GM19238 (cell line): ENCODE results near the gene CDK5R1.
"Not testable (repeated sequence)": the region's sequence is repeated elsewhere in the genome, so short reads cannot be mapped to it uniquely, and the experiment has no call there.

Experiments
- DNase-seq: peaks from one replicate; pipeline ENCODE4 v3.0.0; 2011; ENCODE audit warnings: low spot score; ENCODE audit not compliant: insufficient read length

Gene CDK5R1

GRCh38 chr17:32486701-32487472, at the start of gene CDK5R1:
TSS of gene CDK5R1 (plus strand) at chr17:32486993. CDS start at chr17:32487621, 628 bp downstream.
- DNase-seq = peak; percentile 78

DNA sequence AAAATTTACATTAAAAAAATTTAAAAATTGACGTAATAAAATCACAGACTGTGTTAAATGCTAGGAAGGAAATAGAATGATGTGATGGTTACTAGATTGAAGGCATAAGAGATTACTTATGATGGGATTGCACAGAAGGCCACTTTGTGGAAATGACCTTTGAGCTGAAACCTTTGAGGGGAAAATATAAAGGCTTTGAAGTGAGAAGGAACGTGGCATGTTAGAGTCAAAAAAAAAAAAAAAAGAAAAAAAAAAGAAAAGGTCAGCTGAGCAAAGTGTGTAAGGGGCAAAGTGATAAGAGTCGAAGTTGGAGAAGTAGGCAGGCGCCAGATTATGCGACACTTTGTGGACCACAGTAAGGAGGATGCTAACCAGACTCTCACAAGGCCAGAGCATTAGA, 46.1 kb upstream of the CDK5R1 start:
- DNase-seq = no peak

DNA sequence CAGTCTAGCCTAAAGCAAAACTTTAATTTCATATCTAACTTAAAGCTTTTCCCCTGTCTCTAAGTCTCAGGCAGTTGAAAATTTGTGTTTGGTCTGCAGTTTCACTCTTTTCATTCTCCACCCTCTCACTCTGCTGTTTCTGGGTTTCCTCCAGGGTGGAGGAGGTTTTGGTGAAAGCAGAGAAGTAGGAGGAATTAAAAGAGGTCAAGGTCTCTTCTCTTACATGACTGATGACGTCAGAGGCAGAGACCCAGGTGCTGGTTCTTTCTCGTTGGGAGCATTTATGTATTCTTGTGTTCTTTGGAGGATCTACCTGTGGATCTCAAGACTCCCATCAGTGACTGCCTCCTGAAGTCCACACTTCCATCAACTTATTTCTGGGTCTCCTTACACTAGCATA, 44.9 kb upstream of the CDK5R1 start:
- no peak for DNase-seq

DNA sequence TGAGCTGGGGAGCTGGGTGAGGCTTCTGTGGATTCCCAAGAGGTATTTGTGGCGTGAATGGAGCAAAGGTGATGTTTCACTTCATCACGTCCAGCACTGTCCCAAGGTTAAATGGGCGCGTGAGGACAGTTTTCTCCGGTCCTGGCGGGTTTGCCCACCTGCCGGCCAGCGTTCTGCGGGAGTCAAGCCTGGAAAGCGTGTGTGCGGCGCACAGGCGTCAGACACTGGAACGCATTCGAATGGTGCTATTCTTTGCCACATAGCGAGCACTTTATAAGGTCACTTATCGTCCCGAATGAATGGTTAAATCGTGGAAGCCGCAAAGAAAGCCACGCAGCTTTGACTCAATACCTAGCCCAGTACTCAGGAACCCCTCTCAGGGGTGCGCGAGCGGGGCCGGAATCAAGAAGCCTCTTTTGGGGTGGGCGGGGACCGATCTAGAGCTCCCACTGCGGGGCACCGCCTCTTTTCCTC, 42.9 kb upstream of the CDK5R1 start:
- no peak for DNase-seq

- DNase-seq = peak; percentile 97
Observed at GRCh38 chr17:32444301-32445073, 42.3 kb upstream of the CDK5R1 start, which contains the start of gene PSMD11. TSS of gene PSMD11 (plus strand) at chr17:32444510. CDS start at chr17:32444524, 14 bp downstream.

GRCh38 chr17:32445074-32445415, 41.7 kb upstream of the CDK5R1 start:
- no peak for DNase-seq

DNA sequence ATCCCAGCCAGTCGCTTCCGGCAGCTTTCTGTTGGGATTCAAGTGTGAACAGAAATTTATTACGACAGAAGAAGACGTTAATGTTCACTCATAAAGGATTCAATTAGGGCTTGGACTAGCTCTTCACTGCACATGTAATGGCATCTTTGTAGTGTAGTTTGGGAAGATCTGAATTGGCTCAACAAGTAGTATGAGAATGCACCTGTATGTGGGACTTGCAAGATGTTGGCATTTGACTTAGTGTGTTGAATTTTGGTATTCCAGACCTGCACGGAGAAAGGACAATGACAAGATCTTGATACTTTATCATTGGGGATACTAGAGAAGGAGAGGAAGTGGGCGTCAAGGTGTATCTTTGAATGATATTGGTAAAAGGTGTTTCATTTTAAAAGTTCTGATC, 41.3 kb upstream of the CDK5R1 start:
- DNase-seq = no peak

DNA sequence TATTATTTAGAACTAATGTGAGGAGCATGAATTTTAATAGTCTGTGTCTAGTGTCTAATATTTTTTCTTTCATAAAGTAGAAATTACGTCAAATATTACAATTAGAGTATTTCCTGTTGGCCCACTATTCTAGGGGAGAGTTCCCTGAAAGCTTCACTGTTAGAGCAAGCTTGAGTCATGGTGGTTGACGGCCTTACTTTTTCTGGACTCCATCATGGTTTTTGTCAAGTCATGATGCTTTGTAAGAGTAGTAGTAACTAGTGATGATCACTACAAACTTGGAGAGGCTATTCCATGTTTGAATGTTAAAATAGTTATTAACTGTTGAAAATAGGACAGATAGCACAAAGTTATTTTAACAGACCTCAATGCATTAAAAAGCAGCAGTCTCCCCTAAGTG, 40.8 kb upstream of the CDK5R1 start:
- no peak for DNase-seq

GRCh38 chr17:32446949-32447348, 39.8 kb upstream of the CDK5R1 start:
- no peak for DNase-seq

GRCh38 chr17:32449963-32450362, 36.8 kb upstream of the CDK5R1 start:
- DNase-seq = no peak

DNA sequence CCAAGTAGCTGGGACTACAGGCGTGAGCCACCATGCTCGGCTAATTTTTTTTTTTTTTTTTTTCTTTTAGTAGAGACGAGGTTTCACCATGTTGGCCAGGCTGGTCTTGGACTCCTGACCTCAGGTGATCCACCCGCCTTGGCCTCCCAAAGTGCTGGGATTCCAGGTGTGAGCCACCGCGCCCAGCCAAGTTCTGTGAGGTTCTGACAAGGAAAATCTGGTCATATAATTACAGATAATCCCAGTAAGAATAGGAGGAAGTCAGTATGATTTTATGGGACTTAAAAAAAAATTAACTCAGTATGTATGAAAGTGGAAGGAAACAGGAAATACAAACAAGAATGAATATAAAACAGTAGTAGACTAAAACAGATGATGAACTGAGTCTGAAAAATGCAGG, 36.4 kb upstream of the CDK5R1 start:
- DNase-seq = not testable (repeated sequence)

GRCh38 chr17:32451879-32452278, 34.9 kb upstream of the CDK5R1 start:
- no peak for DNase-seq

DNA sequence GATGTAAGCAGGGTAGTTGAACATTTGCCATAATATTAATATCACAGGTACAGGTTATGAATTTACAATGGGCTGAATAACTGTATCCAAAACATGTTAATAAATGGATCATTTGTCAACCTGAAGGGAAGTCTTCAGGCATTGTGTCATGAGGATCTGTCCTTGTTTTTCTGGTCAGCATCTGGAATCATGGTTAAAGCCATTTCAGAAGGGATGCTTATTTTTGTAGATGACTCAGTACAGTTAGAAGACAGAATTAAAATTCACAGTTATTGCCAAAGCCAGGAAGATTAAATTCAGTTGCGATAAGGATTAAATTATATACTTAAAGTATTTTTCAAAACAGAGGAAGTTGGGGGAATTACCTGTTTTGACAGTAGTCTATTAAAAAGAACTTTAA, 34.5 kb upstream of the CDK5R1 start:
- DNase-seq = no peak

GRCh38 chr17:32453370-32453769, 33.4 kb upstream of the CDK5R1 start:
- DNase-seq = no peak

DNA sequence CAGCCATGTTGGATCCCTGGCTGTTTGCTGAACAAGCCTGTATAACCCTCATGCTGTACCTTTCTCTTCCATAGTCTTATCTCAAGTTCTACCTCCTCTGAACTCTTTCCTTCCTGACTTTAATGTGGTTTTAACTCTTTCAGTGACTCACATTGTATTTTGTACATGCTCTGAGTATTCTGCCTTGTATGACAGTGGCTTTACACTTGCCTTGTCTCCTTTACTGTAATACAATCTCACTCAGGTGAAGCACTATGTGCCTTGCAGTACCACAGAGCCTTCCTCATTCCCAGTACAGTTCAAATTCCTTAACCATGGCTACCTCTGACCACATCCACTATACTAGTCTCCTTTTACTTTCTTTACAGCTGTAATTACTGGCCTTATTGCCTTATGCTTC, 28.4 kb upstream of the CDK5R1 start:
- DNase-seq = no peak

GRCh38 chr17:32460054-32460453, 26.7 kb upstream of the CDK5R1 start:
- no peak for DNase-seq

GRCh38 chr17:32461498-32461852, 25.3 kb upstream of the CDK5R1 start:
- no peak for DNase-seq

- peak; percentile 27 for DNase-seq
Observed at GRCh38 chr17:32461853-32462617, 24.8 kb upstream of the CDK5R1 start.

- no peak for DNase-seq
Observed at GRCh38 chr17:32463304-32463703, 23.5 kb upstream of the CDK5R1 start.

DNA sequence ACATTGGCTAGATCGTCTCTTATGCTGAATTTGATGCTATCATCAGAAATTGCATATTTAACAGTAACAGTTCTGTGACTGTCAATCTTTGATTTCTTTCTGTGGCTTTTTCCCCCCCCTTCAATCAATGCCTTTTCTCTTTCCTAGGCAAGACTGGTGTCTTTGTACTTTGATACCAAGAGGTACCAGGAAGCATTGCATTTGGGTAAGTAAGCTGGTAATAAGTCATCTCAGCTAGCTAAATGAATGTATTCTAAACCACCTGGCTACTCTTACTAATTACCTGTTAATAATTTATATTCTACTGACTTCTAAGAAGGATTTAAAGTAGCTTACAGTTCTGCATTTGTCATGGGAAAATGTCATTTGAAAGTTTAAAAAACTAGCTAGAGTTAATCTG, 22.4 kb upstream of the CDK5R1 start:
- DNase-seq = no peak

DNA sequence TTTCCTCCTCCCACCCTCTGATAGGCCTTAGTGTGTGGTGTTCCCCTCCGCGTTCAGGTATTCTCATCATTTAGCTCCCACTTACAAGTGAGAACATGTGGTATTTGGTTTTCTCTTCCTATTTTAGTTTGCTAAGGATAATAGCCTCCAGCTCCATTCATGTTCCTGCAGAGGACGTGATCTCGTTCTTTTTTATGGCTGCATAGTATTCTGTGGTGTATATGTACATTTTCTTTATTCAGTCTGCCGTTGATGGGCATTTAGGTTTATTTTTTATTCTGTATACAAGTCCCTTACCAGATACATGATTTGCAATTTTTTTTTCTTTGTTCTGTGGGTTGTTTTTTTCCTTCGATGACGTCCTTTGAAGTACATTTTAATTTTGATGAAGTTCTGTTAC, 18.8 kb upstream of the CDK5R1 start:
- DNase-seq = no peak
